ENCODE results near the gene SLC25A47.
"Not testable (repeated sequence)": the region's sequence is repeated elsewhere in the genome, so short reads cannot be mapped to it uniquely, and the experiment has no call there.

Gene SLC25A47, protein sequence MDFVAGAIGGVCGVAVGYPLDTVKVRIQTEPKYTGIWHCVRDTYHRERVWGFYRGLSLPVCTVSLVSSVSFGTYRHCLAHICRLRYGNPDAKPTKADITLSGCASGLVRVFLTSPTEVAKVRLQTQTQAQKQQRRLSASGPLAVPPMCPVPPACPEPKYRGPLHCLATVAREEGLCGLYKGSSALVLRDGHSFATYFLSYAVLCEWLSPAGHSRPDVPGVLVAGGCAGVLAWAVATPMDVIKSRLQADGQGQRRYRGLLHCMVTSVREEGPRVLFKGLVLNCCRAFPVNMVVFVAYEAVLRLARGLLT

DNA sequence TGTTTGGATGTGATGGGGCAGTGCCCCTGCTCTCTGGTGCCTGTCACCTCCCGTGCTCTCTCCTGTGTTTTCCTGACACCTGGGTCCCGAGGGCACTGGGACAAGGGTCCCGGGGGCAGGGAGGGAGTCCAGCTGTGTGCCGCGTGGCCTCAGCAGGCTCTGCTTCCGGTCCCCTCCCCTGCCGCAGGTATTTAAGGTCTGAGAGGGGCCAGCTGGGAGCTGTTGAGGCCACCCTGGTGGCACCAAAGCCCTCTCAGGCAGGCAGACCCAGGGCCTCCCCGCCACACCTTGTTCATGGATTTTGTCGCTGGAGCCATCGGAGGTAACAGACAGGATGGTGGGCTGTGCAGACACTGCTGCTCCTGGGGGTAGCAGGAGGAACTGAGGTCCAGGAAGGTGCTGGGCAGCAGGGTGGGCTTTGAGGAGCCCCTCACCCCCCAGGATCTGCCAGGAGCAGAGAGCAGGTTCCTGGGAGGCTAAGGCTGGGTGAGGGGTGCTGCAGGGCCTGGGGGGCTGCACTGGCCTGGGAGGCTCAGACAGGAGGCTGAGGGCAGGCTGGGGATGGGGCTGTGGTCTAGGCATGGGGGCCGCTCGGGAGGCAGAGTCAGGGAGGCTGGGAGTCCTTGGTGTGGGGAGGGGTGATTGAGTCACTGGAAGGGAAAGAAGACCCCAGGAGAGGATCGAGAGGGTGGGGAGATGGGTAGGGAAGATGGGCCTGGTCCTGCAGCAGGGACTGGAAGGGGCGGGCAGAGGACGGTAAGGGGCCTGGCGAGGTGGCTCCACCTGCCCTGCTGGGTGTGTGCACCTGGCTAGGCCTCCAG, at the start of gene SLC25A47:
SLC25A47 (plus strand) TSS at position 219 of the 821 bp plus-strand sequence; CDS start at position 295, 76 bp downstream.
- DNase-seq (ENCODE audit: low read depth) = no peak

DNA sequence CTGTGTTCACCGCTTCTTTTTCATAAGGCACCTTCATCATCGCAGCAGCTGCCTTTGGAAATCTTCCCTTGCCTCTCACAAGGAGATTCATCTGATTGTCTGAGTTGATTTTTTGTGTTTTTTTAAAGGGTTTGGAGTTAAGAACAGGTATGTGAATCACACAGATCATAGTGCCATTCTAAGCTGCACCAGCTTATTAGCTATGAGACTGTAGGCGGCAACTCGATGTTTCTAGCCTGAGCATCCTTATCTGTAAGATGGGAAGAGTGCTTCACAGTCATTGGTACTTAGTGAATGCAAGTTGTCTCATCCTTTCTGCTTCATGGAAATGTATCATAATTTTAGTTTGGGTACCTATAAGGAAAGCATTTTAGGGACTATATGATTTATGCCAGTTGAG, 48.9 kb upstream of the SLC25A47 start:
- no peak for DNase-seq (ENCODE audit: low read depth)

DNA sequence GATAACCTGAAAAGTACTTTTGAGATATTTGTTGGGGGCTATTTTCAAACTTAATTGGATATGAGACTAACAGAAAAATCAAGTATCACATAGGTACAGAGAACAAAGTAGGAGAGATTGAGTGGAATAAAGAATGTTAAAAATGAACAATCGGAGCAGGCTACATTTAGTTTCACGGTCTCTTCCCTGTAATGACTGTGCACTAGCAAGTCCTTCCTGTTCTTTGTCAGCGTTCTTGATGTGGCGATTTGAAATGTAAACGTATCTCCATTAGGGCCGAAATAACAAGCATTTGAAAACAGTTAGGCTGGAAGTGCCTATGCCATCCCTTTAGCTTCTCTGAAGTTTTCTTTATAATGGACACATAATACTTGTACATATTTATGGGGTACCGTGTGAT, 47.9 kb upstream of the SLC25A47 start:
- DNase-seq (ENCODE audit: low read depth) = no peak

DNA sequence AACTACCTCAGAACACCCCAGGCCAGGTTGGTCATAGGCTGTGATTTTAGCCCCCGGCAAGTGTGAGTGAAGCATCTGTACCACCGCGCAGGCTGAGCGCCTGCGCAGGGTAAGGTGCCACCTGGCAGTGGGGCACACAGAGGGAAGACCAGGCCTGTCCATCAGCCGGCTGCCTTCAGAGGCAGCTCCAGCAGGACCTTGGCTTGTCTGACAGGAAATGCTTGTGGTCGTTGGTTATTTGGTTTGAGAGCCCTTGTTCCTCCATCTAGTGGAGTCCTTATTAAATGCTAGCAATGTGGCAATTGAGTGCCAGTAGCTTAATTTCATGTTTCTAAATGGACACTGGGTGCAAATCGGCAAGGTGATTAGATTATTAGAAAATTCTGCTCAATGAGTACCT, 44.4 kb upstream of the SLC25A47 start:
- no peak for DNase-seq (ENCODE audit: low read depth)

DNA sequence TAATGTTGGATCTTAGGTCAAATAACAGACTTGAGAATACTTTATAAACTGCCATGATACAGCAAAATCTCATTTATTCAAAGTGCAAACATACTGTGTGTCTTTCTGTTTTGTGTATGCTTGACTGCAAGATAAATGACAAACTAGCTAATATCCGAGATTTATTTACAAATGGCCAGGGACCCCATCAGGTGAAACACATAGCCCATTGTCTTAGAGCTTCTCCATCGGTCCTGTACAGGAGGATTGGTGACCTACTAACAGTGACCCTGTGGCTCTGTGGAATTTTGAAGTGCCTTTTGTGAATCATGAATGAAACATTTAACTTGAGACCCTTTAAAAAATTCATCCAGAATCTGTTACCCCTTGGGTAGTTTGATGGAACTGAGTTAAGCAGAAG, 44.0 kb upstream of the SLC25A47 start:
- no peak for DNase-seq (ENCODE audit: low read depth)

DNA sequence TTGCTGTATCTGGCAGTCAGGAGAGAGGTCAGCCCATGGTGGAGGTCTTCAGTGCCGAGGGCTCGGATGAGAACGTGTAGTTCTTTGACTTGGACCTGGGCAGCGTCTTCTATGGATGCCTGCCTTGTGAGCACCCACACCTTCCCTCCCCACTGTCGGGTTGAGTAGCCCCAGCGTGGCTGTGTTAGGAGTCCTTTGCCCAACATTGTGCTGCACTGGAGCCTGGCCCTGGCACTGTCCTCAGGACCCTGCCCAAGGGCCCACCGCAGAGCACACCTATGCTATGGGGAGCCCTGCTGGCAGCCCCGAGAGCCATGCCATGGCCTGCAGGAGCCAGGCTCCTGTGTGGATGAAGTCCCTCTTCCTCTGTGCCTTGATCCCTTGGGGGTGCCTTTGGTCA, 43.6 kb upstream of the SLC25A47 start:
- DNase-seq (ENCODE audit: low read depth) = no peak

DNA sequence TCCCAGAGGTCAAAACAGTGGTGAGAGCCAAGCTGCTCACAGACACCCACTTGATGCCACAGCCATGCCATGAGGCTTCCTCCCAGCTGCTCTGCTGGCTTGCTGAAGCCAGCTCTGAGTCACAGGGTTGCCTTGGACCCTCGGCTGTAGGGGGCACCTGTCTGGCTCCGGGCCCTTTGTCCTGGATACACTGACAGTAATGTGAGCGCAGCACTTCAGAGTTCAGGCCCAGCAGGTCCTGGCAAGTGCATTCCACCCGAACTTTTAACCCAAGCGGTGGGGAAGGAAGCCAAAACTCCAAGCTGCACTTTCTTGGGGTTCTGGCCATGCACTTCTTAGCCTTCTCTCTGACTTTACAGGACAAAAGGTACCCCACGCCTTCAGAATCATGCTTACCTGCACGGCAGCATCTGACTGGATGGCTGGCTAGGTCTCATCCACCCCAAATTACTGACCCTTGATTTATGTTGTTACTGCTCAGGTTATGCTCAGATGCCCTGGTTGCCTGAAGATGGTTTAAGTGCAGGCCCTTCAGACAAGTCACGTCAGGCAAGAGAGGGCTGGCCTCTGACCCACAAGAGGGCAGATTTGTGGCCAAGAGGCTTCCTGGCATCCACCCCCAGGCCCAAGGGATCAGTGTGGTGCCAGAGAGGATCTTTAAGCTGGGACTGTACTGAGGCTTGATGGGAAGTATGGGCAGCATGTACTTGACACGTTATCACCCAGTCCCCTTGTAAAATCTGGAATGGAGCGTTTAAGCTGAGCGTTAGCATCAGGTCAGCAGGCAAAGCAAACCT, 41.7 kb upstream of the SLC25A47 start:
- no peak for DNase-seq (ENCODE audit: low read depth)

DNA sequence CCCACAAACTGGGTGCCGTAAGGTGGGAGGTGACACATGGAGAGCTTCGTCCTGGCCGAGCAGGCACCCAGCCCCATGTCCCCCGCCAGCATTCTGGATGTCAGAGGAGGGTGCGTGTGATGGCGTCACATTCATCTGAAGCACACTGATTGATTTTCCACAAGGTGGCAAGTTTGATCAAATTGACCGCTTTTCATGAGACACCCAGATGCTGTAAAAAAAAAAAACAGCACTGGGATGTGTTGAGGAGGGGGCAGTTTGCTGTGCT, 41.1 kb upstream of the SLC25A47 start:
- DNase-seq (ENCODE audit: low read depth) = no peak

DNA sequence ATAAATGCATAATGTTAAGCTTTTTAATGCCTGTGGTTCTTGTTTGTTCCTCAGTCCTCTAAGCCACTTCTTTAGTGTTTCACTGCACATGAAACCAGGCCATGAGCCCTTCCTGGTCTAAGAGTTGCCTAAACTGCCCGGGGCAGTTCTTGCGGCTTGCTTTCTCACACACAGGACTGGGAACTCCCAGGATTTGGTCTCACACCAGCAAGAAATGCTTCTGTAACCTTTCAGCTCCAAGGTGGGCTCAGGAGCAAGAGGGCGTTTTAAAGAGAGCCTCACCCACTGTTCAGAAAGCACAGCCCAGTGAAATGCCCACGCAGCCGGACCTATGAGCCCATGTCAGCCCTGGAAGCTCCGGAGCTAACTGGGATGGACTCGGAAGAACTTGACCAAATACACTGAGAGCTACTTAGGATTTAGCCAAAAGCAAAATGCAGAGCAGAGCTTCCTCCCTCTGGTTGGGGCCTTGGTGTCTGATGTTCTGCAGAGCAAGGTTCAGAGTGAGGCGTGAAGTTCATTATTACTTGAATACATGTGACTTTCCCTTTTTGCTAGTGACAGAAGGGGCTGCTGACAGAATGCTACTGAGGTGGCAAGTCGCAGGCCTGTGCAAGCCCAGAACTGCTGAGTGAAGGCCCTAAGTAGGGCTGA, 40.2 kb upstream of the SLC25A47 start:
- DNase-seq (ENCODE audit: low read depth) = no peak

DNA sequence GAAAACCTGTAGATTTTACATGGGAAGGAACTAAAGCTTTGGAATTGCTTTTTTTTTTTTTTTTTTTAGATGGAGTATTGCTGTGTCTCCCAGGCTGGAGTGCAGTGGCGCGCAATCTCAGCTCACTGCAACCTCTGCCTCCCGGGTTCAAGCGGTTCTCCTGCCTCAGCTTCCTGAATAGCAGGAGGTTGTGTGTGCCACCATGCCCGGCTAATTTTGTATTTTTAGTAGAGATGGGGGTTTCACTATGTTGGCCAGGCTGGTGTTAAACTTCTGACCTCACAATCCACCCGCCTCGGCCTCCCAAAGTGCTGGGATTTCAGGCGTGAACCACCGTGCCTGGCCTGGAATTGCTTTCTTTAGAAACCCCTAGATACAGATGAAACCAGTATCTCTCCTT, 39.7 kb upstream of the SLC25A47 start:
- not testable (repeated sequence) for DNase-seq (ENCODE audit: low read depth)

DNA sequence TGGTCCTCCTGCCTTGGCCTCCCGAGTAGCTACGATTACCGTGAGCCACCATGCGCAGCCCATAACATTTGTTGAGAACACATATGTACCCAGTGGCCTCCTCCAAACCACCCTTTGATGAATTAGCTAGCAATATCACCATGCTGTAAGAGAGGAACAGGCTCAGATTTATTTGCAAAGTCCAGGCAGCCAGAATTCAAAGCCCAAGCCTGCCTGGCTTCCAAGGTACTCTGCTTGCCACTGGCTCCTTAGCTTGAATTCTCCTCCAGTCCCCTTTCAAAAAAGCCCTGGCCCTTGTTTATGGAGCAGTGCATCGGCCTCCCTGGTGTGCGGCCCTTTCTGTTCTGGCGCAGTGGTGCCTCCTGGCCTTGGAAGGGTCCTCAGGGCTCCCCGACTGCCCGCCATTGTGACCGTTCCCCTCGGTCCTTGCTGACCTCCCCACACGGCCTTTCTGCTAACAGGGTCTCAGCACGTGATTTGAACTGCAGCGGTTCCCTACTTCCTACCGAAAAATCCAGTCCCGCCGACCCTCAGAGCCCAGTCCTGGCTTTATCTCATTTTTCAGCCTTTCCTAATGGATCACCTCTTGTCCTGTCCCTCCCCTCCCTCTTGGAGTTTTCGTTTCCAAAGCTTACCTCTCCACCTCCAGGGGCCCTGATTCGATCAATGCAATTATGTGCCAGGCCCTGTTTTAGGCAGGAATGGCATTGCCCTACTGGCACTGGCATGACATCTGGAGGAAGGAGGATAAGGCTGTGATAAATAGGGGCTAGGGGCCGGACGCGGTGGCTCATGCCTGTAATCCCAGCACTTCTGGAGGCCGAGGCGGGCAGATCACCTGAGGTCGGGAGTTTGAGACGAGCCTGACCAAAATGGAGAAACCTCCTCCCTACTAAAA, 38.9 kb upstream of the SLC25A47 start:
- DNase-seq (ENCODE audit: low read depth) = no peak

DNA sequence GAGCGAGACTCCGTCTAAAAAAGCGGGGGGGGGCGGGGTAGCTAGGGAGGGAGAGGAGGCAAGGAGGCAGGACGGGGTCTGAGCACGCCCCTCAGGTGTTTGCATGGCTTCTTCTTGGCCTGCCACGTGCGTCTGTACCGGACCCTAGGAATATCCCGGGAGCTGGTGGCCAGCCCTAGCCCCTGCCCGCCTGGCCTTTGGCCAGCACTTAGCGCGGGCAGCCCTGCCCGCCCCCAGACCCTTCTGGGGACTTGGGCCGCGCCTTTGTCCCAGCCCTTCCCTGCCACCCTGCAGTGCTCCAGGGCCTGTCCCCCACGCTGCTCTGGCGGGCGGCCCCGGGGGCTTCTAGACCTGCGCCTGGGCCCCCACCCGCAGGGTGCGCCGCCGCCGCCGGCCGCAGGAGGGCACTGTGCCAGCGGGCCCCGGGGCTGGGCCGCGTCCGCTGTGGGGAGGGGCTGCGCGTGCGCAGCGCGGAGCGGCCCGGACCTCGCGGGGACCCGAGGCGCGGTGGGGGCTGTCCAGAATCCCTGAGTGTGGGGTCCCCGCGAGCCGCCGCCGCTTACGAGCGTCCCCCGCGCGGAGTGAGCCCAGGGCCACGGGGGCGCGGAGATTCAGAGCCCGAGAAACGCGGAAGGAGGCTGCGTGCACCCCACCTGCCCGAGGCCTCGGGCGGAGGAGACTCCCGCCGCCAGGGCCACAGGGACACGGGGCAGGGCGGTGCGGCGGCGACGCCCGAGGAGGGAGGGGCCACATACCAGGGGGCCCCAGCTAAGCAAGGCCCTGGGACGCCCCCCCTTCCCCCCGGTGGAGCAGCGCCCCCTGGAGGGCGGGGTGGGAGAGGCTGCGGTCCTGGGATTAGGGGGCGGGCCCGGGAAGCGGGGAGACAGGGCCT, 37.9 kb upstream of the SLC25A47 start:
- DNase-seq (ENCODE audit: low read depth) = no peak

DNA sequence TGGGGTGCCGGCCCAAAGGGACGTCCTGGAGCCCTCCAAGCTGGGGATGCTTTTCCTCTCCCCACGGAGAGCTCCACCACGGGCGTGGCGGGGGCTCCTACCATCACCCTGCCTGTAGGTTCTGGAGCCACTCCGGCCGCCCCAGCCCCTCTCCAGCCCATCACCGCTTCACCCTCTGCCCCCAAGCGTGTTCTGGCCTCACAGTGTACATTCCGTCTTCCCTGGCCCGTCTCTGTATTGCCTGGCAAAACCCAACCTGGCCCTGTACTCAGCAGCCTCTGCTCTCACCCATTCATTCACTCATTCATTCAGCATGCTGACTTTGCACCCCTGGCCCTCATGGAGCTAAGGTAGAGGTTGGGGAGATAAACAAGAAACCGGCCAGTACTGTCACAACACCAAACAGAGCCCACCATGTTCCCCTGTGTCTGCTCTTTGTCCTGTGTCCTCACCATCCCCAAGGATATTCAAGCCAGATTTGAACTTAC, 37.2 kb upstream of the SLC25A47 start:
- DNase-seq (ENCODE audit: low read depth) = no peak

DNA sequence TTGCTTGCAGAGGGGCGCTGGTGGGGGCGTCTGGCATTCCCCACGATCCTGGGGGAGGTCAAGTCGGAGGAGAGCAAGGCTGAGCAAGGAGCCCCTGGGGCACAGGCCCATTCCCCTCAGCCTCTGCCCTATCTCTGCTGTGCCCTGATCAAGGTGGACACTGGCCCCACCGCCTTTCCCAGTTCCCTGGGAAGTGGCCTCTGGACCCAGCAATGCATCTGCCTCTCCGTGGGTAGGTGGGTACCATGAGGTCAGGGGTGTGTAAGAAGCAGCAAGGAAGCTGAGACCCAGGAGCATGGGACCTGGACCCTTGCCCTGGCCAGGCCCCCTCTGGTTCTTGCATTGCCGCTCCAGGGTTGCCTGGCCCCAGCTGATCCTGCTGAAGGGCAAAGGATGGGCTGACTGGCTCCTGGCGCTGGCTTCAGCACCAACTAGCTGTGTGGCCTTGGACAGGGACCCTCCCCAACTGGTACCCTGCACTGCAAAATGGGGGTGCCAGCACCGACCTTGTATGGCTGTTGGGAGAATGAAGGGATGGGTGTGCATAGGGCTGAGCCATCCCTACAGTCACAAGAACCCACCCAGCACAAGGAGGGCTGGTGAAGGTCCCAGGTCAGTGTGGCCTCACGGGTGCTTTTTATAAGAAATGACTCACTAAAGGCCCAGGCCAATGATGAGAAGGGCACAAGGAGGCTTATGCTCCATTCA, 36.5 kb upstream of the SLC25A47 start:
- no peak for DNase-seq (ENCODE audit: low read depth)

DNA sequence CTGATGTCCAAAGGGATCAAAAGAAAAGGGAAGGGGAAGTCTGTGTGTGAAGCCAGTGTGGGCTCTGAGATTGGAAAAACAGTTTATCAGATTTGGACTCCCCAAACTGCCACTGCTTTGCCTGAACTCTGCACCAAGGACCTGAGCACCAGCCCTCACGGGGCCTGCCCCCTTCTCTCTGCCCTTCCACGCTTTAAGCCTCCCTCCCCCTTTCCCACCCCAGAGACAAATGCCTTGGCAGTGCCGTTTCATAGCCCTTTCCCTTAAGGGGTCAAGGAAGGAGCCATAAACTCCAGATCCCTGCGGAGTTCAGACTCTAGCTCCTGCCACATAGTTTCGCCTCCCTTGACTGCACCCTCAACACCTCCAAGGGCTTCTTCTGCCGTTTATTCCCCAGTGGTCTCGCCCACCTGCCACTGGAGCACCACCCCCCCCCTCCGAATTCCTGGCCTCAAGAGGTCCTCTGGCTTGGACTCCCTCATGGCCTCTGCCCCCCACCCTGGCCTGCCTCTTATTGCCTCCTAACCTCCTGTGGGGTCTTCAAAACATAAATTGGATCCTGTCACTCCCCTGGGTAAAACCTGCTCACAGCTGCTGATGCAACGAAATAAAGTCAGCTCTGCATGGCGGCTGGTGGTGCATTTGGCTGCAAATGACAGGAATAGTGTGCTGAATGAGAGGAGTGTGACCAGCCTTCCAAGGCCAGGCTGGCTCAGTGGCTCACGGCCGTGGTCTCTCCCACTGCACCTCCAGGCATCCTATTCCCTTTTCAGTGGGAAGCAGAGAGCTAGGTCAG, 35.7 kb upstream of the SLC25A47 start:
- DNase-seq (ENCODE audit: low read depth) = no peak

DNA sequence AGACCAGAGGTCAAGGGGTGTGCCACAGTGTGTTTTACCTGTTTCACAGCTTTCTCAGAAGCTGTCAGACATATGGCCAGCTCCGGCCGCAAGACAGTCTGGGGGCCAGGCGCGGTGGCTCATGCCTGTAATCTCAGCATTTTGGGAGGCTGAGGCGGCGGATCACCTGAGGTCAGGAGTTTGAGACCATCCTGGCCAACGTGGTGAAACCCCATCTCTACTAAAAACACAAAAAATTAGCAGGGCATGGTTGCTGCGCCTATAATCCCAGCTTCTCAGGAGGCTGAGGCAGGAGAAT, 35.2 kb upstream of the SLC25A47 start:
- not testable (repeated sequence) for DNase-seq (ENCODE audit: low read depth)

DNA sequence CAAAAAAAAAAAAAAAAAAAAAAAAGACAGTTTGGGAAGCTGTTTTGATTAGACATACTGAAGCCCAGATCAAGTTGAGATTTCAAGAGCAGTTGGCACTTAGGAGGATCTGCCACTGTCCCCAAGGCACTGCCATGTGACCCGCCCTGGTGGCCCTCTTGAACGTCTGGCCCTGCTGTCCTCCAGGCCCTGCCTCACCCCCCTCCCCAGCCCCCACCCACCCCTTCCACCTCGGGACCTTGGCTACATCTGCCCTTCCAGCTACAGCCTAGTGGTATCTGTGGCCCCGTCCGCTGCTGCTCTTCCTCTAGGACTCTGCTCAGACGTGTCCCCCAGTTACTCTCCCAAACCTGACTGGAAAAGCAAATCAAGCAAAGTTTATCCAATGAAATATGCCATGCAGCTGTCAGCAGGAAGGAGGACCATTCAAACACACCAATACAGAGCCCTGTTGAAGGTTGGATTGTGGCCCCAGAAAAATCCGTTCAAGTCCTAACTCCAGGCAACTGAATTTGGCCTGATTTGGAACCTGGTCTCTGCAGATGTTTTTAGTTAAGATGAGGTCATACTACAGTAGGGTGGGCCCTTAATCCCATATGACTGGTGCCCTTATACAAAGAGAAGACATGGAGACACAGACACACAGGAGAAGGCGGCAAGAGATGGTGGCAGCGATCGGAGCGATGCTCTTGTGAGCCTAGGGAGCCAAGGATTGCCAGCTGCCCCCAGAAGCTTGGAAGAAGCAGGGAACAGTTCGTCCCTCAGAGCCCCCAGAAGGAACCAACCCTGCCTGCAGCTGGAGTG, 34.6 kb upstream of the SLC25A47 start:
- DNase-seq (ENCODE audit: low read depth) = no peak

All from fibroblast of the conjunctiva (primary cell).